Left ventricle myocardium inferior (tissue), 1 donor: ENCODE measurements around the gene SORT1. TPM values are rescaled to one million over a fixed set of nuclear protein-coding genes. Genes with fewer than 3 reads are reported as not detected.

Source experiments
- DNase-seq: peaks from one replicate; pipeline ENCODE4 v3.0.0-alpha.2; 2020
- H3K27ac ChIP-seq: fragments of 200-600 bp; replicated peaks from 2 replicates; pipeline ENCODE4 v1.8.0; 2021
- H3K27me3 ChIP-seq: fragments of 200-600 bp; 2 replicates; pipeline ENCODE4 v1.8.0; 2021; ENCODE audit warnings: low read depth
- H3K36me3 ChIP-seq: fragments of 200-600 bp; 2 replicates; pipeline ENCODE4 v1.8.0; 2021
- H3K4me1 ChIP-seq: fragments of 200-600 bp; 2 replicates; pipeline ENCODE4 v1.8.0; 2021
- H3K4me3 ChIP-seq: fragments of 200-600 bp; 2 replicates; pipeline ENCODE4 v1.8.0; 2021; ENCODE audit warnings: mild to moderate bottlenecking, moderate library complexity
- H3K9me3 ChIP-seq: fragments of 200-600 bp; replicated peaks from 2 replicates; pipeline ENCODE4 v1.8.0; 2021
- CTCF ChIP-seq: fragments of 200-600 bp; IDR thresholded peaks from 2 replicates; pipeline ENCODE4 v1.8.0; 2021; ENCODE audit warnings: antibody characterized with exemption, mild to moderate bottlenecking, borderline replicate concordance
- intact Hi-C: fragments of 100-400 bp; cut with micrococcal nuclease; formaldehyde crosslinking; loops from one replicate; pipeline ENCODE4 v1.11.0; 2022
- total RNA-seq: library from RNA; stranded (reverse); fragmentation: NEBNext Ultra II Directional; extraction: Animal tissue kit (Norgen Biotek cat#: 25700); gene quantifications from one replicate; pipeline ENCODE4 v1.2.1, GENCODE V29; 2021
- donor health status: DM: no; HTN: yes; CAD: no; lungs with severe emphysema.

The SORT1 gene
- total RNA-seq, 1 donor from 2014 or later, result 146 TPM

- Histone ChIP-seq H3K4me1 (peaks cover 29% of the 10 kb centered on the region), H3K36me3 (no peaks in the 10 kb centered on the region), H3K27ac (peak overlapping the region; percentile 90), H3K27me3 (no peaks in the 10 kb centered on the region), H3K9me3 (no peaks in the 10 kb centered on the region), H3K4me3 (peak overlapping the region; percentile 75)
- intact Hi-C loops, result loop anchor here (5.0 kb wide), 1 partner anchor 113 kb away; the partner anchor contains the start of gene SORT1
- DNase-seq, result no peak
- no peak for TF ChIP-seq CTCF
Observed at GRCh38 chr1:109283748-109284600, 113.7 kb downstream of the SORT1 start.

- peak; percentile 95 for DNase-seq
- intact Hi-C loops, result loop anchor here (5.0 kb wide), 1 partner anchor 114 kb away; the partner anchor contains the start of gene SORT1
- Histone ChIP-seq H3K27ac (peak within 1 kb of the TSS; percentile 90), H3K4me3 (peak within 1 kb of the TSS; percentile 75), H3K36me3 (no peaks in the 10 kb centered on the region), H3K27me3 (no peaks in the 10 kb centered on the region), H3K4me1 (peaks cover 29% of the 10 kb centered on the region), H3K9me3 (no peaks in the 10 kb centered on the region)
- peak; percentile 71 for TF ChIP-seq CTCF
Observed at GRCh38 chr1:109282952-109283747, 114.6 kb downstream of the SORT1 start, which contains the start of gene PSRC1. PSRC1 (minus strand) TSS chr1:109283145.

GRCh38 chr1:109282497-109282951 is 115.2 kb downstream of the SORT1 start:
- intact Hi-C loops, result loop anchor here (5.0 kb wide), 1 partner anchor 115 kb away; the partner anchor contains the start of gene SORT1
- no peaks in the 10 kb centered on the region for H3K9me3 ChIP-seq
- no peak for TF ChIP-seq CTCF
- H3K27ac ChIP-seq, result peak overlapping the region; percentile 90
- peak overlapping the region; percentile 75 for H3K4me3 ChIP-seq
- H3K36me3 ChIP-seq, result no peaks in the 10 kb centered on the region
- no peaks in the 10 kb centered on the region for H3K27me3 ChIP-seq
- peaks cover 30% of the 10 kb centered on the region for H3K4me1 ChIP-seq
- DNase-seq, result no peak

GRCh38 chr1:109281680-109282496 is 115.8 kb downstream of the SORT1 start:
- Histone ChIP-seq H3K27me3 (no peaks in the 10 kb centered on the region), H3K9me3 (no peaks in the 10 kb centered on the region), H3K4me3 (peak overlapping the region; percentile 75), H3K27ac (peak overlapping the region; percentile 90), H3K4me1 (peaks cover 35% of the 10 kb centered on the region), H3K36me3 (no peaks in the 10 kb centered on the region)
- intact Hi-C loops, result loop anchor here (5.0 kb wide), 1 partner anchor 115 kb away; the partner anchor contains the start of gene SORT1
- TF ChIP-seq CTCF, result no peak
- DNase-seq, result no peak
